HepG2 (cell line): Measurements from ENCODE around the gene NAP1L4. TPM values are rescaled to one million over a fixed set of nuclear protein-coding genes. Genes with fewer than 3 reads are reported as not detected.
A peak's percentile ranks its signal among the peaks of the same experiment; 100 is the strongest.

ENCODE experiments used
- ATAC-seq: fragments of 200-7000 bp; cut with Tn5 transposase; 3 replicates; pipeline ENCODE4 v1.9.1; 2020; ENCODE audit warnings: mild to moderate bottlenecking, moderate library complexity
- BruUV-seq: library from RNA; stranded (reverse); fragments of 400-500 nt; replicated peaks from 2 replicates; lab custom pipeline; 2021; lab: Mats Ljungman, UMichigan
- CTCF ChIA-PET: fragments of 300-600 bp; formaldehyde crosslinking; extraction: SDS; loops from one replicate; lab custom pipeline; 2021; ENCODE audit warnings: low total read pairs, inconsistent platforms, low intra/inter-chr PET ratio; lab: Yijun Ruan, JAX
- POLR2A ChIA-PET: fragments of 350-600 bp; sonication (Branson Sonifier 250); formaldehyde crosslinking; loops from one replicate; lab custom pipeline; 2020; ENCODE audit warnings: antibody characterized with exemption, inconsistent platforms; lab: Yijun Ruan, JAX
- DNase-seq: peaks from one replicate; pipeline ENCODE4 v3.0.0-alpha.2; 2015; ENCODE audit warnings: low spot score
- FAIRE-seq: peaks from 3 replicates; lab custom pipeline; 2011; peaks lifted over from hg19 to GRCh38; lab: Jason Lieb, UNC
- H2AFZ ChIP-seq: one replicate; pipeline ENCODE4 v1.6.1; 2011; ENCODE audit warnings: low read length, inconsistent platforms
- H3K27ac ChIP-seq: fragments of 300-600 bp; 3 replicates; pipeline ENCODE4 v1.8.0; 2011; ENCODE audit warnings: mixed run types, mild to moderate bottlenecking, mixed read lengths, low read length, inconsistent platforms; ENCODE audit not compliant: insufficient read depth; ENCODE audit errors: extremely low read length
- H3K27me3 ChIP-seq, 2 experiments: fragments of 200-600 bp in 1 of 2; 2 replicates in 1 of 2; 3 replicates in 1 of 2; pipeline versions ENCODE4 v1.6.0 to v1.8.0; 2011; ENCODE audit warnings: low read length in 2 of 2, mild to moderate bottlenecking in 2 of 2, moderate library complexity in 2 of 2, inconsistent platforms in 1 of 2; ENCODE audit not compliant: insufficient read depth in 2 of 2, control insufficient read depth in 1 of 2
- H3K36me3 ChIP-seq, 2 experiments: fragments of 200-600 bp in 1 of 2; replicated peaks in 1 of 2; 2 replicates in 1 of 2; 3 replicates in 1 of 2; pipeline versions ENCODE4 v1.5.1 to v1.8.0; 2011; ENCODE audit warnings: low read length in 2 of 2, inconsistent platforms in 1 of 2; ENCODE audit not compliant: insufficient read depth in 2 of 2, control insufficient read depth in 1 of 2
- H3K4me1 ChIP-seq: 2 replicates; pipeline ENCODE4 v1.5.1; 2012; ENCODE audit warnings: low read length, inconsistent platforms; ENCODE audit not compliant: insufficient read depth
- H3K4me2 ChIP-seq: 2 replicates; pipeline ENCODE4 v1.6.0; 2011; ENCODE audit warnings: low read depth, low read length, inconsistent platforms
- H3K4me3 ChIP-seq, 3 experiments: fragments of 200-600 bp in 1 of 3; sonication (generic), shearing (Covaris generic) in 1 of 3; replicated peaks in 1 of 3; 2 replicates each; pipeline ENCODE4 v1.5.1; 2011 to 2016; ENCODE audit warnings: low read length in 3 of 3, inconsistent platforms in 2 of 3, low read depth in 2 of 3, mild to moderate bottlenecking in 2 of 3, control low read depth in 1 of 3, mixed read lengths in 1 of 3; ENCODE audit not compliant: insufficient read depth in 1 of 3
- H3K79me2 ChIP-seq: one replicate; pipeline ENCODE4 v1.6.1; 2011; ENCODE audit warnings: low read length, inconsistent platforms; ENCODE audit not compliant: insufficient read depth
- H3K9ac ChIP-seq: 2 replicates; pipeline ENCODE4 v1.6.0; 2011; ENCODE audit warnings: mild to moderate bottlenecking, low read depth, low read length, inconsistent platforms; ENCODE audit not compliant: insufficient read depth
- H3K9me3 ChIP-seq: 2 replicates; pipeline ENCODE4 v1.5.1; 2012; ENCODE audit warnings: mild to moderate bottlenecking, low read length
- H4K20me1 ChIP-seq: 2 replicates; pipeline ENCODE4 v1.6.0; 2011; ENCODE audit warnings: inconsistent platforms, mild to moderate bottlenecking, low read length, moderate library complexity; ENCODE audit not compliant: insufficient read depth
- AGO2 ChIP-seq: fragments of 200-400 bp; formaldehyde crosslinking; optimal IDR thresholded peaks from 2 replicates; pipeline ENCODE3; 2017; ENCODE audit warnings: mild to moderate bottlenecking, low read depth, low read length, moderate library complexity
- AHR ChIP-seq: IDR thresholded peaks from 2 replicates; pipeline ENCODE4 v1.6.1; 2018; ENCODE audit warnings: missing genetic modification reagents, missing compliant biosample characterization
- NFKBIZ ChIP-seq: IDR thresholded peaks from 2 replicates; pipeline ENCODE4 v1.6.1; 2018; ENCODE audit warnings: missing genetic modification reagents, missing compliant biosample characterization
- SIX1 ChIP-seq: sonication (generic); formaldehyde crosslinking; IDR thresholded peaks from 2 replicates; pipeline ENCODE4 v1.4.0; 2020; ENCODE audit warnings: missing genetic modification reagents, borderline replicate concordance
- ZNF34 ChIP-seq: sonication (generic); formaldehyde crosslinking; IDR thresholded peaks from 2 replicates; pipeline ENCODE4 v1.4.0; 2020; ENCODE audit warnings: mild to moderate bottlenecking, missing genetic modification reagents, borderline replicate concordance
- ZNF782 ChIP-seq: sonication (generic); formaldehyde crosslinking; IDR thresholded peaks from 2 replicates; pipeline ENCODE4 v1.4.0; 2020; ENCODE audit warnings: missing genetic modification reagents, mild to moderate bottlenecking, borderline replicate concordance
- ZSCAN31 ChIP-seq: sonication (generic); formaldehyde crosslinking; IDR thresholded peaks from 2 replicates; pipeline ENCODE4 v1.5.0; 2020; ENCODE audit warnings: low read depth, mild to moderate bottlenecking, missing genetic modification reagents
- WGBS: methylation state at CpG from one replicate; pipeline ENCODE4 v1.1.6; 2017; ENCODE audit warnings: low lambda C conversion rate; 5-methylcytosine and 5-hydroxymethylcytosine counted together
- in situ Hi-C: cut with HindIII; loops from 2 replicates; pipeline ENCODE4 v1.10.0; 2017; ENCODE audit warnings: low pct_unique_long_range_greater_than_20kb; ENCODE audit not compliant: extremely low pct_ligation_motif_present
- intact Hi-C: fragments of 100-400 bp; cut with micrococcal nuclease; formaldehyde crosslinking; loops from one replicate; pipeline ENCODE4 v1.10.0; 2022; ENCODE audit not compliant: unreplicated experiment
- polyA plus RNA-seq, 8 experiments: library from polyadenylated mRNA; depleted of rRNA in 3 of 8; stranded (reverse) in 7 of 8; unstranded in 1 of 8; fragments of >200 nt; fragmentation: Illumina TruSeq in 4 of 8; extraction: Trizol in 4 of 8; gene quantifications; 2 replicates each; pipeline versions ENCODE4 v1.2.1 to v1.2.3, GENCODE V29; 2011 to 2016; ENCODE audit warnings: low read depth in 4 of 8, missing spikeins in 1 of 8, mixed read lengths in 1 of 8; ENCODE audit not compliant: insufficient read depth in 1 of 8
- total RNA-seq, 5 experiments: library from RNA; depleted of rRNA; stranded (reverse); fragments of >200 nt; fragmentation: Illumina TruSeq; extraction: Trizol; gene quantifications; 2 replicates each; pipeline ENCODE4 v1.2.3, GENCODE V29; 2016; ENCODE audit warnings: low read depth in 1 of 5
- TF ChIP-seq, protein P1 (sequence below): IDR thresholded peaks from 2 replicates; pipeline ENCODE4 v1.6.1; 2018; ENCODE audit warnings: missing genetic modification reagents

NAP1L4 gene
- total and polyA plus RNA-seq, 2 of the 13 experiments (the other 11 are each of a cell fraction or from before 2014, with no cell fraction given), result 64.0 to 186 TPM

DNA sequence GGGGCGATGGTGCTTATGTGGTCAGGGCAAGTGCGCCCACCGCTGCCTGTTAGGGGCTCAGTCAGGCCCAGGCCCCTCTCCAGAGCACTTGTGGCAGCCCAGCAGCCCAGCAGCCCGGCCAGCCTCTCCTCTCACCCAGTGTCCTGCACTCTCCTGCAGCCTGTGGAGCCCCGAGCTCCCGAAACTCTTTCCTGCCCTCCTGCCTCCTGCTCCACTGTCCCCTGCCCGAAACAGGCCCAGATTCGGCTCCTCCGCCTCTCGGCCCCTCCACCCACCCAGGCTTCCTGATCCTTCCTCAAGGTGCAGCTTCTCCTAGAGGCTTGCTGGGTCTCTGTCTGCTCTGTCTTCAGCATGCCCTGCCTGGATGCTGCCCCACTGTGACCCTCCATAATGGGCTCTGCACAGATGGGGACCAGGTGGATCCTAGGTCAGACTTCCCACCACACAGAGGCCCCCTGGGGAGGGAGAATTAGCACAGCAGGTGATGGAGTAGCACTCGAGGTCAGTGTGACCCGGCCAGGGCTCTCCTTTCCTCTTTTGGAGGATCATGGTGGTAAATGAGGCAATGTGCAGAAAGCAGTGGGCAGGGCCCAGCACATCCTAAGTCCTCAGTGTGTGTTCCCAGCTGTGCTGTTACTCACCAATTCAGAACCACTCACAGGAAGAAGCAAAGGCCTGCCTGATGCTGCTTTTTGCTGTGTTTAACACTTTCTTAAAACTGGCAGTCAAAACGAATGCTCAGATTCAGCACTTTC is 18.6 kb upstream of the NAP1L4 start:
- in situ Hi-C loops (no loop called here), intact Hi-C loops (no loop called here)
- H3K27ac ChIP-seq, result no peak overlapping the region
- ChIA-PET POLR2A (no interaction called here), CTCF (no interaction called here)
- no peak overlapping the region for H3K4me2 ChIP-seq
- H3K9ac ChIP-seq, result no peak overlapping the region
- H3K4me1 ChIP-seq, result no peaks in the 10 kb centered on the region
- FAIRE-seq (no peak), DNase-seq (no peak), ATAC-seq (no peak; the same call in 2 of the 3 replicates)
- no peaks in the 10 kb centered on the region for H3K9me3 ChIP-seq
- no peak for TF ChIP-seq AHR (CRISPR knock-in tag)
- TF ChIP-seq NFKBIZ (CRISPR knock-in tag), result no peak
- TF ChIP-seq ZNF34 (CRISPR knock-in tag), result no peak
- peak; percentile 39 for TF ChIP-seq AGO2
- no peak for TF ChIP-seq ZNF782 (CRISPR knock-in tag)
- no peak for TF ChIP-seq SIX1 (CRISPR knock-in tag)
- TF ChIP-seq, protein P1, sequence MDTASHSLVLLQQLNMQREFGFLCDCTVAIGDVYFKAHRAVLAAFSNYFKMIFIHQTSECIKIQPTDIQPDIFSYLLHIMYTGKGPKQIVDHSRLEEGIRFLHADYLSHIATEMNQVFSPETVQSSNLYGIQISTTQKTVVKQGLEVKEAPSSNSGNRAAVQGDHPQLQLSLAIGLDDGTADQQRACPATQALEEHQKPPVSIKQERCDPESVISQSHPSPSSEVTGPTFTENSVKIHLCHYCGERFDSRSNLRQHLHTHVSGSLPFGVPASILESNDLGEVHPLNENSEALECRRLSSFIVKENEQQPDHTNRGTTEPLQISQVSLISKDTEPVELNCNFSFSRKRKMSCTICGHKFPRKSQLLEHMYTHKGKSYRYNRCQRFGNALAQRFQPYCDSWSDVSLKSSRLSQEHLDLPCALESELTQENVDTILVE (CRISPR knock-in tag), result no peak
- no peak for TF ChIP-seq ZSCAN31 (CRISPR knock-in tag)
- no peaks in the 10 kb centered on the region for H3K79me2 ChIP-seq
- H3K27me3 ChIP-seq, result no peaks in the 10 kb centered on the region
- no peak overlapping the region for H2AFZ ChIP-seq
- H4K20me1 ChIP-seq, result no peaks in the 10 kb centered on the region
- WGBS, result 93% methylated on average over 13 of the region's 13 CpGs
- BruUV-seq, result TSS peak; percentile 31
- H3K4me3 ChIP-seq, result no peak overlapping the region
- H3K36me3 ChIP-seq, result peaks cover 15 to 63% of the 10 kb centered on the region in 2 experiments
